ENCODE results near the gene AK8.

Gene AK8

GRCh38 chr9:132877824-132878694 lies at the start of gene AK8:
AK8 (minus strand) TSS chr9:132878284; CDS start chr9:132878255, 29 bp downstream.
- DNase-seq (ENCODE audit: low read depth): peak; percentile 61

GRCh38 chr9:132927704-132928103 lies 49.6 kb upstream of the AK8 start:
- DNase-seq (ENCODE audit: low read depth): no peak

- no peak for DNase-seq (ENCODE audit: low read depth)
These were observed 45.3 kb upstream of the AK8 start for GRCh38 chr9:132923346-132923902.

GRCh38 chr9:132919614-132920268 lies 41.7 kb upstream of the AK8 start:
- no peak for DNase-seq (ENCODE audit: low read depth)

- no peak for DNase-seq (ENCODE audit: low read depth)
These were observed 36.8 kb upstream of the AK8 start for GRCh38 chr9:132914924-132915323.

GRCh38 chr9:132912131-132912530 lies 34.0 kb upstream of the AK8 start:
- DNase-seq (ENCODE audit: low read depth): no peak

GRCh38 chr9:132910376-132910775 lies 32.3 kb upstream of the AK8 start:
- DNase-seq (ENCODE audit: low read depth): no peak

GRCh38 chr9:132909311-132909710 lies 31.2 kb upstream of the AK8 start:
- DNase-seq (ENCODE audit: low read depth): no peak

GRCh38 chr9:132908635-132909034 lies 30.6 kb upstream of the AK8 start:
- no peak for DNase-seq (ENCODE audit: low read depth)

- no peak for DNase-seq (ENCODE audit: low read depth)
These were observed 27.6 kb upstream of the AK8 start for GRCh38 chr9:132905726-132906125.

- DNase-seq (ENCODE audit: low read depth): no peak
These were observed 25.7 kb upstream of the AK8 start for GRCh38 chr9:132903574-132904492.

- peak; percentile 53 for DNase-seq (ENCODE audit: low read depth)
These were observed 24.1 kb upstream of the AK8 start for GRCh38 chr9:132901858-132902831.

- DNase-seq (ENCODE audit: low read depth): no peak
These were observed 20.0 kb upstream of the AK8 start for GRCh38 chr9:132898051-132898450.

GRCh38 chr9:132896906-132897305 lies 18.8 kb upstream of the AK8 start:
- no peak for DNase-seq (ENCODE audit: low read depth)

- no peak for DNase-seq (ENCODE audit: low read depth)
These were observed 18.2 kb upstream of the AK8 start for GRCh38 chr9:132896264-132896663.

- no peak for DNase-seq (ENCODE audit: low read depth)
These were observed 17.1 kb upstream of the AK8 start for GRCh38 chr9:132894862-132895835.

- DNase-seq (ENCODE audit: low read depth): no peak
These were observed 16.3 kb upstream of the AK8 start for GRCh38 chr9:132894346-132894745.

- DNase-seq (ENCODE audit: low read depth): no peak
These were observed 14.3 kb upstream of the AK8 start for GRCh38 chr9:132892400-132892799.

- DNase-seq (ENCODE audit: low read depth): no peak
These were observed 10.1 kb upstream of the AK8 start for GRCh38 chr9:132888151-132888550.
